ENCODE data around the gene SMIM24.

The SMIM24 gene

DNA sequence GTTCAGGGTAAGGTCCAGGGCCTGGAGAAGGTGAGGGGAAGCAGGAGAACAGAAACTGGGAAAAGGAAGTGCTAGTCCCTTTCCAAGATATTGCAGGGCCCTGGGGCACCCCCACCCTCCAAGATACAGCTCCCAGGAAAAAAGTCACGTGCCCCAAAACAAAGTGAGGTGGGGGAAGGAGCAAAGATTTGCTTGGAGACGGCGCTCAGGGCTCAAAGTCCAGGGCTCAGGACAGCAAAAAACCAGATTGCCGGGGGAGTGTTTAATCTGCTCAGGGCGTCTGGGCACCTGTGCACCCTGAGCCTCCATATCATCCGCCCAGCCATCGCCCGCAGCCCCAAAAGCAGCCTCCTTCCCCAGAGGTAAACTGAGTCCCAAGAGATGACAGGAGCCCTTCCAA, 6.3 kb downstream of the SMIM24 start:
- no peak for DNase-seq (ENCODE audit: low read depth in 3 of 3)

DNA sequence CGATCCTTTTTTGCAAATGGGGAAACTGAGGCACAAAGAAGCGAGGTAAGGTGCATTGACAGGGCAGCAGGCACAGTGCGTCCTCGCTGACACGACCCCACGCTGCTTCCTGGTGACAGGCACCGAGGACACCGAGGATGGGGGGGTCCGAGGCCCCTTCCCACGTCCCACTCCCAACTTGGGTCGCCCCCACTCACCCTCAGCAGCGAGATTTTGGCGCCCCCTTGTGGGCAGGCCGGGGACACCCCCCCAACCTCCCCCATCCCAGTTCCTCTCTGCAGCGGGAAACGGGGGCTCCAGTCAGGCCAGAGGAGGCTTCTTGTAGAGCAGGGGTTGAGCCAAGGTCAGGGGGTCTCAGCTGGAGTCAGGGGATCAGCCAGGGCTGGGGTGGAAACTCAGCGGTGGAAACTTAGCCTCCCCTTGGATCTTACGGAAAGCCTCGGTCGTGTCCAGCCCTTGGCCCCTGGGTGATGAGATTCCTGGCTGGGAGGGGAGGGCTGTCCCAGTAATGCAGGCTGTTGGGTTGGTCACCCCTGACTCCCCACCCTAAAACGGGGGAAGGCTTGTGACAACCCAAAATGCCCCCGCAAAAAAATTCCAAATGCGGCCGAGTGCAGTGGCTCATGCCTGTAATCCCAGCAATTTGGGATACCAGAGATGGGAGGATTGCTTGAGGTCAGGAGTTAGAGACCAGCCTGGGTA, 8.2 kb downstream of the SMIM24 start:
- peak in 1 of 3 donors; percentile 17 for DNase-seq (ENCODE audit: low read depth in 3 of 3)

DNA sequence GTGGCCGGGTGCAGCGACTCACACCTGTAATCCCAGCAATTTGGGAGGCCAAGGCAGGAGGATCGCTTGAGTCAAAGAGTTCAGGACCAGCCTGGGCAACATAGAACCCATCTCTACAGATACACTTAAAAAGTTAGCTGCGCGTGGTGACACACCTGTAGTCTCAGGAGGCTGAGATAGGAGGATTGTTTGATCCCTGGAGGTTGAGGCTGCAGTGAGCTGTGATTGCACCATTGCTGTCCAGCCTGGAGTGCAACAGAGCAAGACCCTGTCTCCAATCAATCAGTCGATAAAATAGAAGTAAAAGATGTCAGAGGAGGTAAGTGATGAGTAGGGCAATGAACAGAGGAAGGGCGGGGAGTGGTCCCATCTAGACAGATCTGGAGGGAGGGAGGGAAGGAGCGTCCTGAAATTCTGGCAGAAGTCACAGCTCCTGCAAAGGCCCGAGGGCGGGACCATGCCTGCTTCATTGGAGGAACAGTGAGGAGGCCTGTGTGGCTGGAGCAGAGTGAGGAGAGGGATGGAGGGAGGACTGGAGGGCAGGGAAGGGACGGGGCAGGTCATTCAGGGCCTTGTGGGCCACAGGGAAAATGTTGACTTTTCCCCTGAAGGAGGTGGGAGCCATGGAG, 9.7 kb downstream of the SMIM24 start:
- no peak for DNase-seq (ENCODE audit: low read depth in 3 of 3)

DNA sequence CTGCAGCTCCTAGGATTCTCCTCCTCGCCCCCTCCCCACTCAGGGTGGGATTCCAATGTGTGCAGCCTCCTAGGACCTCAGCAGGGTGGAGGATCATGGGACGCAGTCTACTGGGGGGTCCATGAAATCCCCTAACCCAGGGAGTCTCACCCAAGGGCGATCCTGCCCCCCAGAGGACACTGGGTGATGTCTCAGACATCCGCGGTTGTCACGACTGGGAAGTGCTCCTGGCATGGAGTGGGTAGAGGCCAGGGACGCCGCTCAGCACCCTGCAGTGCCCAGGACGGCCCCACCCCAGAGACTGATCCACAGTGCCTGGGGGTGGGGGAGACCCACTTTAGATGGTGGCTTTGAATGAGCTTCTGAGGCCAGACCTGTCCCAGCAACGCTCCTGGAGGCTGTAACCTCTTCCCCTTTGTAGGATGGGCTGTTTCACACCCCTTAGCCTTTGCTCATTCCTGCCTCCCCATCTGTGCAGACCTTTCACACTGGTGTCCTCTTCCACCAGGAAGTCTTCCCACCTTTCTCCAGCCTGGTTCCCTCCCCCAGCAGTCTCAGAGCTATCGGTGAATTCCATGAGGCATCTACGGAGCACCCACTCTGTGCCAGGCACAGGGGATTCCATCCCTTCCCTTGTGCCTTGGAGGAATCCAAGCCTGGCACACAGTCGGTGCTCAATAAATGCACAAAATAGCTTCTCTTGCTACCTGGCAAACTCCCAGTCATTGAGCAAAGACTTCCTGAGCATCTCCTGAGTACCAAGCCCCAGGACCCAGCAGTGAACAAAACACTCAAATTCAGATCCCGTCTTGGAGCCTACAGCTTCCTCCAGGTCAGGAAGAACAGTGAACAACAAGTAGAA, 10.5 kb downstream of the SMIM24 start:
- no peak for DNase-seq (ENCODE audit: low read depth in 3 of 3)

DNA sequence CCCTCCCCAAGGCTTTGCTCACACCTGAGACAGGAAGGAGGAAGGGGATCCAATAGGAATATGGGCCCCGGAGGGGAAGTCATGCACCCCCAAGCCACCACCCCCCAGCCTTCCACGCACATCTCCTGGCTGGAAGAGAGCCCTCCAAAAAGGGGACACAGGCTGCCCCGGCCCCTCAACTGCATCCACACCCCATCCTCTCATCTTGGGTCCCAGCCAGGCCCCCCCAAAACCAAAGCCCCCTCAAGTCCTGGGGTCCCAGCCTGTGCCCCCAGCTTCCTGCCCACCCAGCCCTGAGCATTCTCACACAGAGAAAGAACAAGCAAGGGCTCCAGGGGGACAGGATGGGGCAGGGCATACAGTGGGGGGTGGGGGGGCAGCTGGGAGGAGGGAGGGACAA, 12.1 kb downstream of the SMIM24 start:
- DNase-seq (ENCODE audit: low read depth in 3 of 3): no peak

- no peak for DNase-seq (ENCODE audit: low read depth in 3 of 3)
Measured at GRCh38 chr19:3467437-3468198, 12.7 kb downstream of the SMIM24 start.

DNA sequence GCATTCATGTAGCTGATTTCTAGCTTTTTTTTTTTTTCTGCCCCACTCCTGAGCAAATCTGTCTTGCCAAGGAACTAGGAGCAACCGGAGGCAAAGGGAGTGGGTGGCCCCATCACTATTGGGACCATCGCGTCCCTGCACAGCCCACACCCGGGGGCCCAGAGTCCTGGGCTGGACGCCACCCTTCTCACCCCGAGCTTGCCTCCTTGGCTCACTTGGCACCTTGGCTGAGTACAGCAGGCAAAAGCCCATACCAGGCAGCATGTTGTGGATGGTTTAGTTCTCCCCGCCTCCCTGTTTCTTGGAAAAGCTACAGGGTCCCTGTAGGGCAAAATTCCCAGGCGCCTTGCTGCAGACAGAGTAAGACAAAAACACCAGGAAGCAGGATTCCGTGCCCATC, 13.7 kb downstream of the SMIM24 start:
- no peak for DNase-seq (ENCODE audit: low read depth in 3 of 3)

DNA sequence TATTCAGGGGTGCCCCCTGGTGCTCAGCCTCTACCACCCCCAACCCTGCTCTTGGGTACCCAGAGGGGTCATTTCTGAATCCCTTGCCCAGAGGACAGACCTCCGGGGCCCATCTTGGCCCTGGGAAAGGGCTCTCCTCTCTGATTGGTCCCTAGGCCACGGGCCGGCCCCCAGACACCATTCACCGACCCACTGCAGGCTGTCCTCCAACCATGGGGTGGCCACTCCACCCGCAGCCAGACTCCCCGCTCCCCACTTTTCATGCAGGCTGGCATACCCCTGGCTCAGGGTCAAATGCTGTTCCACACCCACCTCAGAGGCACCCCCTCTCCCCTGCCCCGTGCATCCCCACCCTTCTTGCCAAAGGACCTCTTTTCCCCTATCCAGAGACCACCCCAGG, 14.8 kb downstream of the SMIM24 start:
- no peak for DNase-seq (ENCODE audit: low read depth in 3 of 3)

DNA sequence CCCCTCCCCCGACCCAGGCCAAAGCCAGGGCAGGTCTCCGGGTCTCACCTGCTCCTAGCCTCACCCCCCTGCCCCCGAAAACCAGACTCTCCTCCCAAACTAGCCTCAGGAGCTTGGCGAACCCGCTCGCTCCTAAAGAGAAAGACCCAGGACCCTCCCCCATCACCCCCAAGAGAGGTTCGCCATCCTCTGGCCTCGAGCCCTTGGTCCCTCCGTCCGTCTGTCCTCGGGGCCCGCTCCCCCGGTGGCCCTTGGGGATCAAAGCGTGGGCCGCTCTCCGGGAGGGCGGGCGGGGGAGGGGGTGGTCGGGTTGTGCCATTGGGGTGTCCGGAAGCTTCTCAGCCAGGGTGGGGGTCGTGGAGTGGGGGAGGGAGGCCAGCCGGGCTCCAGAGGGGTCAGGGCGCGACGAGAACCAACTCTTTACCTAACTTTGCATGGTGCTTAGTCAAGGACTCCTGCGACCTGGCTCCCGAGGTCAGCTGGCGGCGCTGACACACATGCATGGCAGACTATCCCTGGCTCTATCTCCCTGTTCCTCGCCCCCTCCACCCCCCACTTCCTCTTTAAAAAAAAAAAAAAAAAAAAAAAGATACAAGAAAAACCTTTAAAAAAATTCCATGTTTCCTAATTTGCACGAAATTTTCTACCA, 15.6 kb downstream of the SMIM24 start:
- DNase-seq (ENCODE audit: low read depth in 3 of 3): no peak

- no peak for DNase-seq (ENCODE audit: low read depth in 3 of 3)
Measured at GRCh38 chr19:3463714-3464586, 16.4 kb downstream of the SMIM24 start.

DNA sequence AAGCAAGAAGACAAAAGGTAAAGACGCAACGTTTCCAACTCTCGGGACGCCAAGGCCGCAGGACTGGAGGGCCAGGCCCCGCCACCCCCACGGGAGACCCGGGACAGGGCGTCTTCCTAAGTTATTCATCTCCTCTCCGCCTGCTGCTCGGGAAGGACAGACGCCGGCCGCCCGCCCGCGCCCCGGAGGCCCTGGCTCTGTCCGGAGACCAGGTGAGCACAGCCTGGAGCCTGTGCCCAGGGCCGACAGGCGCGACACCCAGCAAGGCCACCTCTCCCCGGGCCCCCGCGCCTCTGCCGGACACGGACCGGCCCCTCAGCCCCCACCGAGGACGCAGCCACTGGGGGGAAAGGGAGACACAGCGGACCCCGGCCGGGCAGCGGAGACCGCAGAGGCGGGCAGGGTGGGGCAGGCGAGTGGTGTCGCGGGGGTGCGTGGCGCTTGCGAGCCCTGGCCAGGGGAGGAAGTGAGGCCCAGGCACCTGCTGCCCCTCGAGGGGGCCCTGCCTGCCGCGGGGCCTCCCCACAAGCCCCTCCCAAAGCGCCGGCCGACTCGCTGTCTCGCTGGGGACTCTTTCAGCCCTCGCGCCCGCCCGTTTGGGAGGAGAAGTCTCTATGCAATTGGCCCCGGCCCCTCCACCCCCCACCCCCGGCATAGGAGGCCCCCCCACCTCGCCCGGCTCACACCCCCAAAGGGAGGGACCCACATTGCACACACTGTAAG, 17.2 kb downstream of the SMIM24 start:
- DNase-seq (ENCODE audit: low read depth in 3 of 3): no peak

- no peak for DNase-seq (ENCODE audit: low read depth in 3 of 3)
Measured at GRCh38 chr19:3459965-3460582, 20.3 kb downstream of the SMIM24 start.

DNA sequence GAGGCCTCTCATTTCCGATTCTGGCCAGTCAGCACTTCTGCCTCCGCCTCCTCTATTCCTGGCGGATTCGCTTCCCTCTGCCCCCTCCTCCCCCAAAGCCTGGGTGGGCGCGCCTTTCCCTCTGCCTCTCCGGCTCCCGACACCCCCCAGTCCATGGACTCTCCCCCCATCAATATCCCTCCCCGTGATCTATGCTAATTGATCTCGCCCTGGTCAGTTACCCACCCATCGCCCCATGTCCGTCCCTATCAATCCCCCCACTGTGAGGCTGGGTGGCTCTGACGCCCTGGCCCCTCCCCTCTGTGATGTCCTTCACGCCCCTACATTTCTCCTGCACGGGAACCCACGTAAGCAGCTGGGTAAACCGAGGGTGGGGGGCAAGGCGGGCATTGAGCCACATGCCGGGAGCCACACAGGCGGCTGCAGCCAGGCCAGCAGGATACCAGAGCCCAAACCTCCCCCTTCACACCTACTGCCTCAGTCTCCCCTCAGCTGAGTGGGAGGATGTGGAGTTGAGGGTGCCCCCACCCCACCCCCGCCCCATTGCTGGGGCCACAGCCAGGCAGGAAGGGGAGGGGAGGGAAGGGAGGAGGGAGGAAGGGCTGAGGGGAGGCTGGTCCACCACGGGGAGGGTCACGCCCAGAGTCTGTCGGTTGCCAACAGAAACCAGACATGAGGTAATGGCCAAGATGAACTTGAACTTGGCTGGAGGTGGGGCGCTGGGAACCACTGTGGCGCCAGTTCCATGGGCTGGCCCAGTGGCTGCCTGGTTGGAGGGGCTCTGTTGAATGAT, 21.0 kb downstream of the SMIM24 start:
- DNase-seq (ENCODE audit: low read depth in 3 of 3): no peak

DNA sequence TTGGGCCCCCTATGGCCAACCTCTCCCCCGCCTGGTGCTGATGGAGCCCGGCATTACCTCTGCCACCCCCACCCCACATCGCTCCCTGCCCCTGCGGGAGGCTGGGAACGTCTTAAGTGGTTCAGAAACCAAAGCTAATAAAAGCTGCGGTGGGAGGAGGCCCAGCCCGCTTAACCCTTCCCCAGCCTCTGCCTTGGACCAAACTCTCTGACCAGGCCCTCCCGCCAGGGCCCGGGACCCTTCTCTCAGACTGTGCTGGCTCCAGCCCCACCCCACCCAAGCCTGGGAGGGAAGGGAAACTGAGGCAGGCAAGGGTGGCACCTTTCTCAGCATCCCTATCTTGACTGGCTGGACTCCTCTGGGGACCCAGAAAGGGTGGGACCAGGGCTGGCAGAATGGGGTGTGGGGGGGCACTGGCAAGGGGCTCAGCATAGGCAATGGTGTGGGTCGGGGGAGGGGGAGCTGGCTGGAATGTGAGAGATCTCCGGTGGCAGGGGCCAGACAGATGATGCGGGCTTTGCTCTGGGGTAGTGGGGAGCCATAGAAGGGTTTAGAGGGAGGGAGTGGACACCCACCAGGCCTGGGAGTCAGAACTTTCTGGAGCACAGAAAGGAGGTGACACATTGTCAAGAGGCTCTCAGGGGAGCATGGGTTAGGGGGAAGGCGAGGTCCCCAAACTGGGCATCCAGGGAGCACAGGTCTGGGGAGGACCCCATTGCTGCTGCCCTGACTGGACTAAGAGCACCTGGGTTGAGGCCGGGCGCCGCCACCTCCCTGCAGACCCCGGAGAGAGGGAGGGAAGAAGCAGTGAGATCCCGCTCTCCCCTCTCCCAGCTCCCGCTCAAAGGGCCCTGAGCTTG, 21.9 kb downstream of the SMIM24 start:
- no peak for DNase-seq (ENCODE audit: low read depth in 3 of 3)

DNA sequence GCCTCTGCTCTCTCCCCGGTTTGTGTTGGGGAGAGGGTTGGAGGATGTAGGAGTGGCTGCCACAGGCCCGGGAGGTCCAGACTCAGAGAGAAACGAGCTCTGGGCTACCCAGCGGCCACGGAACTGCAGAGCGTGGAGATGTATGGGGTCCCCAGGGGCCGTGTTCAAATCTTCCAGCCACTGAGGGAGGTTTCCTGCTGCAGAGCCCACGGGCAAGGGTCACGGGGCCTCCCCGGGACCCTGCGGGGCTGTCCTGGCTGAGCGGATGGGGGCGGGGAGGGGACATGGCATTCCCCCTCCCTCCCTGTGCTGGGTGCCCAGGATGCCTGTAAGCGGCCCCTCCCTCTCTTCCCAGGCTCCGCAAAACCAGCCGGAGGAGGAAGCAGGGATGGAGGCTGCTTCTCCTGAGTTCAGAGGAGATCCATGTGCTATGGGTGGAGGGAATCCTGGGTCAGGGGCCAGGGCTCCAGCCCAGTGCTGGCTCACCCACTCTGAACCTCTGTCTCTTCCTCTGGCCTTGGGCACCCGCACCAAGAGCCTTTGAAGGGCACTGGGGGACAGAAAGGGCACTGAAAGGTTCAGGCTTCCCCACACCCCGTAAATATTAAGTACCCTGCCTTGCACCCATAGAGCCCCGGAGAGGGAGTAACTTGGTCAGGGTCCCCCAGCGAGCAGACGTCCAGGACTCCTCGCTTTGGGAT, 22.6 kb downstream of the SMIM24 start:
- DNase-seq (ENCODE audit: low read depth in 3 of 3): no peak

GRCh38 chr19:3456925-3457527, 23.3 kb downstream of the SMIM24 start:
- DNase-seq (ENCODE audit: low read depth in 3 of 3): no peak
